ENCODE results near the gene POLA2. TPM values are rescaled to one million over a fixed set of nuclear protein-coding genes. Genes with fewer than 3 reads are reported as not detected.
A peak's percentile ranks its signal among the peaks of the same experiment; 100 is the strongest.

Gene POLA2
- total RNA-seq, 1 donor from 2014 or later, result 27.4 TPM

DNA sequence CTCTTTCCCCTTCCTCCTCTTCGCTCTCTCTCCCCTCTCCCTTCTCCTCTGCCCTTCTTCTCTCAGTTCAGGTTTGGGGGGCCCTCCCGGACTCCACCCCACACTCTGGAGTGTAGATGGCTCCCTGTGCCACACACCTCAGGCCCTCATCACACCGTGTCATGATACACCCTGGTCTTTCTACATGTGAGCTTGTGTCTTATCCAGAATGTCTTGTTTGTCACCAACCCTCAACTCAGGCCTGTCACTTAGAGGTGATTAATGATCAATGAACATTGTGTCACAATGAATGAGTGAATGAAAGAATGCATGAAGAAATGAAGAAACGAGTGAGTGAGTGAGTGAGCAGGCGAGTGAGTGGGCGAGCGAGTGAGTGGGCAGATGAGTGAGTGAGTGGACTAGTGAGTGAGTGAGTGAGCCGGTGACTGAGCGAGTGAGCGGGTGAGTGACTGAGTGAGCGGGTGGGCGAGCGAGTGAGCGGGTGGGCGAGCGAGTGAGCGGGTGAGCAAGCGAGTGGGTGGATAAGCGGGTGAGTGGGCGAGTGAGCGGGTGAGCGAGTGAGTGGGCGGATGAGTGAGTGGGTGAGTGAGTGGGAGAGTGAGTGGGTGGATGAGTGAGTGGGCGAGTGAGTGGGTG is 46.2 kb upstream of the POLA2 start:
- Mint-ChIP-seq H3K27ac (peak overlapping the region; percentile 58), H3K4me3 (ENCODE audit: low read depth) (no peak overlapping the region), H3K36me3 (ENCODE audit: insufficient read depth) (peaks cover 3% of the 10 kb centered on the region), H3K4me1 (ENCODE audit: low read depth) (peaks cover 14% of the 10 kb centered on the region), H3K27me3 (no peaks in the 10 kb centered on the region), H3K9me3 (ENCODE audit: low read depth) (no peaks in the 10 kb centered on the region)
- no peak for DNase-seq (ENCODE audit: low spot score, unreplicated experiment)
- TF ChIP-seq, protein P1, sequence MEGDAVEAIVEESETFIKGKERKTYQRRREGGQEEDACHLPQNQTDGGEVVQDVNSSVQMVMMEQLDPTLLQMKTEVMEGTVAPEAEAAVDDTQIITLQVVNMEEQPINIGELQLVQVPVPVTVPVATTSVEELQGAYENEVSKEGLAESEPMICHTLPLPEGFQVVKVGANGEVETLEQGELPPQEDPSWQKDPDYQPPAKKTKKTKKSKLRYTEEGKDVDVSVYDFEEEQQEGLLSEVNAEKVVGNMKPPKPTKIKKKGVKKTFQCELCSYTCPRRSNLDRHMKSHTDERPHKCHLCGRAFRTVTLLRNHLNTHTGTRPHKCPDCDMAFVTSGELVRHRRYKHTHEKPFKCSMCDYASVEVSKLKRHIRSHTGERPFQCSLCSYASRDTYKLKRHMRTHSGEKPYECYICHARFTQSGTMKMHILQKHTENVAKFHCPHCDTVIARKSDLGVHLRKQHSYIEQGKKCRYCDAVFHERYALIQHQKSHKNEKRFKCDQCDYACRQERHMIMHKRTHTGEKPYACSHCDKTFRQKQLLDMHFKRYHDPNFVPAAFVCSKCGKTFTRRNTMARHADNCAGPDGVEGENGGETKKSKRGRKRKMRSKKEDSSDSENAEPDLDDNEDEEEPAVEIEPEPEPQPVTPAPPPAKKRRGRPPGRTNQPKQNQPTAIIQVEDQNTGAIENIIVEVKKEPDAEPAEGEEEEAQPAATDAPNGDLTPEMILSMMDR (IDR thresholded peaks at IDR 0.05; ENCODE audit: unreplicated experiment), result no peak

DNA sequence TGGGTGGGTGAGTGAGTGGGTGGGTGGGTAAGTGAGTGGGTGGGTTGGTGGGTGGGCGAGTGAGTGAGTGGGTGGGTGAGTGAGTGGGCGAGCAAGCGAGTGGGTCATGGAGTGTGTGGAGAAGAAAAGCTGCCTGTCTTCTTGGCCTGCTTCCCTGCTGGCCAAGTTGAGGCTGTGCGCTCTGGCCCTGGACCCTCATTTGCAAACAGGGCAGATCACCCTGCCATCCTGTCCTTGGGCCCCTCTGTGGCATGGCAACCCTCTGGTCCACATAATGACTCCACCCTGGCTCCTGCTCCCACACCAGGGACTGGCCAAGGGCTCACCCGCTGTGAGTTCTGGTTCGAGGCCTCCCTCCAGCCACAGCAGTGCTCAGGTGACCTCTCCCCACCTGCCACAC is 44.9 kb upstream of the POLA2 start:
- Mint-ChIP-seq H3K9me3 (ENCODE audit: low read depth) (no peaks in the 10 kb centered on the region), H3K4me3 (ENCODE audit: low read depth) (no peak overlapping the region), H3K27me3 (no peaks in the 10 kb centered on the region), H3K27ac (no peak overlapping the region), H3K36me3 (ENCODE audit: insufficient read depth) (peaks cover 3% of the 10 kb centered on the region), H3K4me1 (ENCODE audit: low read depth) (peaks cover 14% of the 10 kb centered on the region)
- TF ChIP-seq, protein P1 (IDR thresholded peaks at IDR 0.05; ENCODE audit: unreplicated experiment), result peak; percentile 8
- DNase-seq (ENCODE audit: low spot score, unreplicated experiment), result no peak

DNA sequence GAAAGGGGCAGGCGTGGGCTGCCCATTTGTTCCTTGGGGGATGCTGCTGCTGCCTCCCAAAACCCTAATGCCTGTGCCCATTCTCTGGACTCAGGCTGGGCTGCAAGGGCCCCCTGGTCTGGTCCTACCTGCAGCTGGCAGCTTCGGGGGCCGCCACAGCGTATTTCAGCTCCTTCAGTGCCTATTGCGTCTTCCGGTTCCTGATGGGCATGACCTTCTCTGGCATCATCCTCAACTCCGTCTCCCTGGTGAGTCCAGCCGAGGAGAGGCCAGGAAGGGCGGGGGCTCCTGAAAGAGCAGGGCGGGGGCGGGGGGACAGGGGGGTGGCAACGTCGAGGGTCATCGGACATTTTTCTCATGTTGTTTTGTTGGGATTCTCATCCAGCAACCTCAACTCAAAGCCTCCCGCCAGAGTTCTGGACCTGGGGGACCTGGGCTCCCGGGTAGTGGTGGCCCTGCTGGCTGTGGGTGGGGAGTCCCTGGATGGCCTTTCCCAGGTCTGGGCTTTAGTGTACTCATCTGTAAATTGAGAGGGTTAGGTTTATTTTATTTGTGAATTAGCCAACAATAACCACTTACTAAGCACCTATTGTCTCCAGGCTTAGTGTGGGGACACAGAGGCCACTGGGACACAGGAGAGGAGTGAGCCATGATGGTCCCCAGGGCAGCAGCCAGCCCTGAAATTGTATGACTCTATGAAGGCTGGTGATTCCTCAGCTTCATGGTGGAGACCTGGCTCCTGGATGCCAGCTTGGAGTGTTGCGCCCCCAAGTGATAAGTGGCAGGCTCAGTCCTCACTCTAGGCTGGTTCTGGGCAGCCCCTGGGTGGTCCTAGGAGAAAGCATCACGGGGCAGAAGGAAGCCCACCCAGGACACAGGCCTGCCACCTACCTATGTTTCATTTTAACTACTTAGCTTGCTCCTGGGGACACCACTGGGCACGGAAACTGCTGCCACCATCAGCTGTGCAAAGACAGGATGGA is 44.0 kb upstream of the POLA2 start:
- no peak overlapping the region for H3K4me3 Mint-ChIP-seq (ENCODE audit: low read depth)
- TF ChIP-seq, protein P1 (IDR thresholded peaks at IDR 0.05; ENCODE audit: unreplicated experiment), result no peak
- H3K27me3 Mint-ChIP-seq, result no peaks in the 10 kb centered on the region
- H3K4me1 Mint-ChIP-seq (ENCODE audit: low read depth), result peaks cover 12% of the 10 kb centered on the region
- no peak overlapping the region for H3K27ac Mint-ChIP-seq
- peaks cover 3% of the 10 kb centered on the region for H3K36me3 Mint-ChIP-seq (ENCODE audit: insufficient read depth)
- no peaks in the 10 kb centered on the region for H3K9me3 Mint-ChIP-seq (ENCODE audit: low read depth)
- DNase-seq (ENCODE audit: low spot score, unreplicated experiment), result no peak

DNA sequence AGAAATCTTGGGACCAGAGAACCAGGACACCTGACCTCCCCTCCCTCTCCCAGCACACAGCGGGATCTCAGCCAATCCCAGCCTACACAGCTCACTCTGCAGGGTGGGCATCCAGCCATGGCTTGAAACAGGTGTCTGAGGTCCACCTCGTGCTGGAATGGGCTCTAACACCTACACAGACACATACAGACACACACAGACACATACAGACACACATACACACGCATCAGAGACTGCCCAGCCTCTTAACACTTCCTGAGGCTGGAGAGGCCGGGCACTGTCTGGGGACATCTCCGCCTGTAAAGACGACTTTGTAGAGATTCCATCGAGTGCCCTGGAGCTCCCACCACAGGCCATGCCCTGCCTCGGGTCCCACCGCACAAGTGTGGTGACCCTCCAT is 43.3 kb upstream of the POLA2 start:
- Mint-ChIP-seq H3K4me1 (ENCODE audit: low read depth) (peaks cover 5% of the 10 kb centered on the region), H3K9me3 (ENCODE audit: low read depth) (no peaks in the 10 kb centered on the region), H3K4me3 (ENCODE audit: low read depth) (no peak overlapping the region), H3K27ac (no peak overlapping the region), H3K27me3 (no peaks in the 10 kb centered on the region), H3K36me3 (ENCODE audit: insufficient read depth) (peaks cover 4% of the 10 kb centered on the region)
- TF ChIP-seq, protein P1 (IDR thresholded peaks at IDR 0.05; ENCODE audit: unreplicated experiment), result no peak
- DNase-seq (ENCODE audit: low spot score, unreplicated experiment), result no peak

DNA sequence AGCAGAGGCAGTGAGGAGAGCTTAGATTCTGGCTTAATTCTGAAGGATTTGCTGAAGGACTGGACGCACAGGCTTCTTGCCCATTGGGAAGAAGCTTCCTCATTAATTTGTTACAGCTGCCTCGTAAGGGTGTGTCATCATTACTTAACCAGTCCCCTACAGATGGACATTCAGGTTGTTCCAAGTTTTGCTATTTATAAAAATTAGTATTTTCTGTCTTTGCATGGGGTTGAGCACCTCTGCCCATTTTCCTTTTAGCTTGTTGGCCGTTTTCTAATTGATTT is 41.9 kb upstream of the POLA2 start:
- peaks cover 5% of the 10 kb centered on the region for H3K4me1 Mint-ChIP-seq (ENCODE audit: low read depth)
- no peaks in the 10 kb centered on the region for H3K9me3 Mint-ChIP-seq (ENCODE audit: low read depth)
- TF ChIP-seq, protein P1 (IDR thresholded peaks at IDR 0.05; ENCODE audit: unreplicated experiment), result no peak
- H3K27me3 Mint-ChIP-seq, result no peaks in the 10 kb centered on the region
- peaks cover 6% of the 10 kb centered on the region for H3K36me3 Mint-ChIP-seq (ENCODE audit: insufficient read depth)
- no peak overlapping the region for H3K27ac Mint-ChIP-seq
- no peak overlapping the region for H3K4me3 Mint-ChIP-seq (ENCODE audit: low read depth)
- no peak for DNase-seq (ENCODE audit: low spot score, unreplicated experiment)

Measured in progenitor cell of endocrine pancreas (in vitro differentiated cells).